H54 (cell line): ENCODE results near the gene CNP.
"Not testable (repeated sequence)": the region's sequence is repeated elsewhere in the genome, so short reads cannot be mapped to it uniquely, and the experiment has no call there.

ENCODE experiments used
- DNase-seq: peaks from one replicate; pipeline ENCODE4 v3.0.0; 2011; ENCODE audit warnings: low spot score, mixed read lengths; ENCODE audit not compliant: insufficient read length
- FAIRE-seq: peaks from 3 replicates; lab custom pipeline; 2011; peaks lifted over from hg19 to GRCh38; lab: Jason Lieb, UNC
- POLR2A ChIP-seq: IDR thresholded peaks from 2 replicates; pipeline ENCODE4 v1.6.1; 2011; ENCODE audit warnings: low read depth, mild to moderate bottlenecking, low read length

Gene CNP

GRCh38 chr17:41989702-41990419 lies 23.3 kb downstream of the CNP start:
- FAIRE-seq = no peak
- no peak for TF ChIP-seq POLR2A

GRCh38 chr17:41992576-41992975 lies 26.0 kb downstream of the CNP start:
- DNase-seq (no peak), FAIRE-seq (no peak)
- TF ChIP-seq POLR2A = no peak

More at GRCh38 chr17:41989702-41990419, 23.3 kb downstream of the CNP start:
- no peak for DNase-seq

- TF ChIP-seq POLR2A = no peak
- no peak for FAIRE-seq
Measured at GRCh38 chr17:41996855-41997164, 30.2 kb downstream of the CNP start.

GRCh38 chr17:41998497-41998896 lies 31.9 kb downstream of the CNP start:
- no peak for TF ChIP-seq POLR2A
- no peak for FAIRE-seq

More at GRCh38 chr17:41996855-41997164, 30.2 kb downstream of the CNP start:
- no peak for DNase-seq

GRCh38 chr17:42000413-42001133 lies 34.0 kb downstream of the CNP start:
- FAIRE-seq = no peak

More at GRCh38 chr17:41998497-41998896, 31.9 kb downstream of the CNP start:
- DNase-seq = no peak

GRCh38 chr17:42001729-42002128 lies 35.1 kb downstream of the CNP start:
- no peak for TF ChIP-seq POLR2A
- FAIRE-seq (no peak), DNase-seq (no peak)

More at GRCh38 chr17:42000413-42001133, 34.0 kb downstream of the CNP start:
- no peak for DNase-seq
- no peak for TF ChIP-seq POLR2A

- no peak for DNase-seq
- no peak for TF ChIP-seq POLR2A
- no peak for FAIRE-seq
Measured at GRCh38 chr17:42002175-42002791, 35.7 kb downstream of the CNP start.

GRCh38 chr17:42002792-42003301 lies 36.3 kb downstream of the CNP start:
- DNase-seq (no peak), FAIRE-seq (no peak)
- TF ChIP-seq POLR2A = no peak

- no peak for DNase-seq
- TF ChIP-seq POLR2A = no peak
- no peak for FAIRE-seq
Measured at GRCh38 chr17:42005166-42005565, 38.6 kb downstream of the CNP start.

- FAIRE-seq = no peak
- no peak for DNase-seq
- no peak for TF ChIP-seq POLR2A
Measured at GRCh38 chr17:42009170-42009569, 42.6 kb downstream of the CNP start.

GRCh38 chr17:42010266-42010680 lies 43.7 kb downstream of the CNP start:
- FAIRE-seq = not testable (repeated sequence)

GRCh38 chr17:42010898-42011516 lies 44.4 kb downstream of the CNP start:
- TF ChIP-seq POLR2A = no peak
- FAIRE-seq (no peak), DNase-seq (peak; percentile 51)

More at GRCh38 chr17:42010266-42010680, 43.7 kb downstream of the CNP start:
- DNase-seq = not testable (repeated sequence)

GRCh38 chr17:42012363-42012762 lies 45.8 kb downstream of the CNP start:
- not testable (repeated sequence) for FAIRE-seq, DNase-seq

- DNase-seq, FAIRE-seq: not testable (repeated sequence)
Measured at GRCh38 chr17:42013740-42014139, 47.1 kb downstream of the CNP start.
